WERI-Rb-1 (cell line): ENCODE measurements around the gene NKX2-3.

Experiments used
- DNase-seq: peaks from one replicate; pipeline ENCODE4 v3.0.0-alpha.2; 2020
- H3K27ac ChIP-seq: fragments of 250-450 bp; sonication (Bioruptor Pico); 2 replicates; pipeline ENCODE4 v1.5.1; 2020; ENCODE audit warnings: mild to moderate bottlenecking, moderate library complexity
- H3K27me3 ChIP-seq: fragments of 250-450 bp; sonication (Bioruptor Pico); 2 replicates; pipeline ENCODE4 v1.5.1; 2021; ENCODE audit warnings: mild to moderate bottlenecking, low read depth, moderate library complexity; ENCODE audit not compliant: insufficient read depth, severe bottlenecking
- H3K36me3 ChIP-seq: fragments of 250-450 bp; sonication (Bioruptor Pico); 2 replicates; pipeline ENCODE4 v1.5.1; 2020; ENCODE audit warnings: mild to moderate bottlenecking, moderate library complexity
- H3K4me3 ChIP-seq: 2 replicates; pipeline ENCODE4 v1.5.1; 2011; ENCODE audit warnings: low read depth, mild to moderate bottlenecking, control low read depth, low read length
- H3K9me3 ChIP-seq: fragments of 250-450 bp; sonication (Bioruptor Pico); 2 replicates; pipeline ENCODE4 v1.5.1; 2021; ENCODE audit warnings: mild to moderate bottlenecking, moderate library complexity; ENCODE audit not compliant: severe bottlenecking
- TF ChIP-seq, protein P1 (sequence below): IDR thresholded peaks from 2 replicates; pipeline ENCODE4 v1.5.1; 2011; ENCODE audit warnings: low read depth, mild to moderate bottlenecking, control low read depth, inconsistent platforms, low read length

NKX2-3 gene

DNA sequence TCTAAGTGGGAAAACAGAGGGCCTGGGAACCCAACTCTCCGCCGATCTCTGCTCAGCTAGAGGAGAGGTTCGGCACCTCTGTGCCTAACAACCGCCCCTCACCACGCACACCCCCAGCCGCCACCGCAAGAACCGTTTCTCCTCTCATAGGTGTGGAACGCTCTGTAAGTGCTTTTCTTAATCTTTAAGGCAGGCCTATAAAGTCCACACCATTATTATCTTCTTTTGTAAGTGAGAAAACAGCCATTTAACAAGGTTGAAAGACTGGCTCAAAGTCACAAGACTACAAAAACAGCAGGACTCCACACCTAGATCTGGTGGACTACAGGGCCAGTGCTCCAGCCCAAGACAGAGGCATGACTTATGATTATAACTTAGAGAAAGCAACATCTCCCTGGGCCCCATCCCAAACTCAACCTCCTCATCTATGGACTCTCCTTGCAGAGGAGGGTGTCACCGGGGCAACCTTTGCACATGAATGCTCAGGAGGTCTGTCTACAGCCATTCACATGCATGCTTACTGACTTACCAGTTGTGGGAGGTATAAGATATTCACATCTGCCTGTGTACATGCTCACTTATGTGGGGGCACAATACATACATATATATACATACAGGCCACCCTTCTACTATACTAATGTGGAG is 7.9 kb upstream of the NKX2-3 start:
- no peaks in the 10 kb centered on the region for H3K9me3 ChIP-seq
- TF ChIP-seq, protein P1, sequence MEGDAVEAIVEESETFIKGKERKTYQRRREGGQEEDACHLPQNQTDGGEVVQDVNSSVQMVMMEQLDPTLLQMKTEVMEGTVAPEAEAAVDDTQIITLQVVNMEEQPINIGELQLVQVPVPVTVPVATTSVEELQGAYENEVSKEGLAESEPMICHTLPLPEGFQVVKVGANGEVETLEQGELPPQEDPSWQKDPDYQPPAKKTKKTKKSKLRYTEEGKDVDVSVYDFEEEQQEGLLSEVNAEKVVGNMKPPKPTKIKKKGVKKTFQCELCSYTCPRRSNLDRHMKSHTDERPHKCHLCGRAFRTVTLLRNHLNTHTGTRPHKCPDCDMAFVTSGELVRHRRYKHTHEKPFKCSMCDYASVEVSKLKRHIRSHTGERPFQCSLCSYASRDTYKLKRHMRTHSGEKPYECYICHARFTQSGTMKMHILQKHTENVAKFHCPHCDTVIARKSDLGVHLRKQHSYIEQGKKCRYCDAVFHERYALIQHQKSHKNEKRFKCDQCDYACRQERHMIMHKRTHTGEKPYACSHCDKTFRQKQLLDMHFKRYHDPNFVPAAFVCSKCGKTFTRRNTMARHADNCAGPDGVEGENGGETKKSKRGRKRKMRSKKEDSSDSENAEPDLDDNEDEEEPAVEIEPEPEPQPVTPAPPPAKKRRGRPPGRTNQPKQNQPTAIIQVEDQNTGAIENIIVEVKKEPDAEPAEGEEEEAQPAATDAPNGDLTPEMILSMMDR = no peak
- H3K36me3 ChIP-seq = no peaks in the 10 kb centered on the region
- no peak overlapping the region for H3K4me3 ChIP-seq
- no peaks in the 10 kb centered on the region for H3K27me3 ChIP-seq
- no peak overlapping the region for H3K27ac ChIP-seq
- DNase-seq = no peak

DNA sequence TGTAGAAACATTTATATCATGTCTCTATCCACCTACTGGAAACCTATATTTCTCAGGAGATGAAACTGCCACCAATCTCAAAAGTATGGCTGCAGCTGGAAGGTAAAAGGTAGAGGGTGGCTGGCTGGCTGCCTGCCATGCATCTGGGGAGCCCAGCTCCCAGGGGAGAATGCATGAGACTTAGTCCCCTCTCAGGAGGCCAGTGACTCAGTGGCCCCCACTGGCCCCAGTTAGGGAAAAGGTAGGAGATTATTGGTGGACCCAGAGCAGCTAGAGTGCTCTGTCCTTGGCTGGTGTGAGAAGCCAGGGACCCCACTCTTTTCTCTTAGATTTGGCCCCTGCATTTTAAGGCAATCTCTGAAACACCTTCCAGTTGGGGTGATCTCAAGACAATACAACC is 6.8 kb upstream of the NKX2-3 start:
- H3K9me3 ChIP-seq = no peaks in the 10 kb centered on the region
- DNase-seq = no peak
- no peaks in the 10 kb centered on the region for H3K36me3 ChIP-seq
- no peak overlapping the region for H3K27ac ChIP-seq
- TF ChIP-seq, protein P1 = no peak
- no peak overlapping the region for H3K4me3 ChIP-seq
- no peaks in the 10 kb centered on the region for H3K27me3 ChIP-seq

DNA sequence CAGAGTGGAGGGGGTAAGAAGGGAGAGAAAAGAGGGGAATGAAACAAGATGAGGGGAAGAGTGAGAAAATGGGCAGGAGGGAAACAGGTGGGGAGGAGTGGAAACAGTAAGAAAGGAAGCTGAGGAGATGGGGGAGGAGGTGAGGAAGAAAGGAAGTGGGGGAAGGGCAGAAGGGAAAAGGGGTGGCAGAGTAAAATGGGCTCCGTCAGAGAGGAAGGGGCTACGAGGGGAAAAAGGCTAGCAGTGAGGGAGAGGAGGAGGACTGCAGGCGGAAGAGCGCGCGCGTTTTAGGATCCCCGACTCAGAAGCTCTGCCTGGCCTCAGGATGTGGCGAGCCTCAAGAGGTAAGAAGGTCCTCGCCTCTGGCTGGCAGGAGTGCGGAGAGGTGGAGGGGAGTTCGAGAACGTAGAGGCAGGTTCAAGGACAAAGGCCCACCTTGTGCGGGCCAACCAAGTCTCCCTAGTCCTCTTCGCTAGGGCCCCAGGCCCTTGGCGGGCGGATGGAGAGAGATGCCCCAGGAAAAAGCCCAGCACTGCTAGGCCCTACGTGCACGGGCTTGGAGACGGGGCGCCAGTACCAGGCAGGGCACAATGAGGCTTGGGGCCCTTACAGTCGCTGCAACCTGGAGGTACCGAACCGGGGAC is 5.8 kb upstream of the NKX2-3 start:
- Histone ChIP-seq H3K36me3 (no peaks in the 10 kb centered on the region), H3K9me3 (no peaks in the 10 kb centered on the region), H3K27me3 (no peaks in the 10 kb centered on the region), H3K4me3 (no peak overlapping the region), H3K27ac (no peak overlapping the region)
- no peak for DNase-seq
- TF ChIP-seq, protein P1 = no peak

DNA sequence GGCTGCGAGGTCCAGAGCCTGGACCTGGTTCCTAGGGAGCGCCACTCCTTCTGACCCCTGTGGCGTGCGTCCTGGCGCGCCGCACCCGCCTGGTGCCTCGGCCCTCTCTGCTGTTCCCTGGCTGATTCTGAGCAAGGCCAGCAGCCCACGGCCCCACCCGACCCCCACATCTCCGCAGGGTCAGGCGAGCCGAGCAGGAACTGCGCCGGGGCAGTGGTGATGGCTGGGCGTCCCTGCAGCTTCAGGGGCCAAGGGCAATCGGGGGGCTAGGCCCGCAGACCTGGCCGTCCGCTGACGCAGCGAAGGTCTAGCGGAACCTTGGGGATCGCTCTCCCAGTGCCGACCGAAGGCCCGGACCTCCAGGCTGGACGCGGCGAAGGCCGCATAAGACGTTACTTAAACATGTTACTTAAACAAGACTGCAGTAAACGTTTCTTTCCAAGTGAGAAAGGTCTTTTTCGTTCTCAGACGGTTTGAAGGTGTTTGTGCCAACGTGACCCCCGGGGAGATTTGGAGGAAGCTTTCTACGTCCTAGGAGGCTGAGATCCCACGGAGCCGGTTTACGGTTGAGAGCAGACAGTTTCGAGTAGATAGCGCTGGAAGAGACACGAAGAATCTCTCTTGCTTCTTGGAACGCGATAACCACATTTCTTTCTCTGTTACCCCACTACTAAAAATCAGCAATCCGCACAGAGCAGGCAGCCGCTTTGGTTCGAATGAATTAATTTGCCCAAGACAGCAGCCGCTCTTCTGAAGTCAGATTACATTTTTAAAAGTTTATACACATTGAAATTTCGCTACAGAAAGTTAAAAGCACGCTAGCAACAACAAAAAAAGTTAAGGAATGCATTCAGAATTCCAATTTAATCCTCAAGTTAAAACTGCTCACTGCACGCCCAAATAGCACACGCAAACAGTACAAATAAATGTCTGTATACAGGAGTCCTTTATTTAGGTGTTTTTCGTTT is 4.9 kb upstream of the NKX2-3 start:
- TF ChIP-seq, protein P1 = no peak
- Histone ChIP-seq H3K27ac (no peak overlapping the region), H3K27me3 (no peaks in the 10 kb centered on the region), H3K36me3 (no peaks in the 10 kb centered on the region), H3K4me3 (no peak overlapping the region), H3K9me3 (no peaks in the 10 kb centered on the region)
- DNase-seq = no peak

DNA sequence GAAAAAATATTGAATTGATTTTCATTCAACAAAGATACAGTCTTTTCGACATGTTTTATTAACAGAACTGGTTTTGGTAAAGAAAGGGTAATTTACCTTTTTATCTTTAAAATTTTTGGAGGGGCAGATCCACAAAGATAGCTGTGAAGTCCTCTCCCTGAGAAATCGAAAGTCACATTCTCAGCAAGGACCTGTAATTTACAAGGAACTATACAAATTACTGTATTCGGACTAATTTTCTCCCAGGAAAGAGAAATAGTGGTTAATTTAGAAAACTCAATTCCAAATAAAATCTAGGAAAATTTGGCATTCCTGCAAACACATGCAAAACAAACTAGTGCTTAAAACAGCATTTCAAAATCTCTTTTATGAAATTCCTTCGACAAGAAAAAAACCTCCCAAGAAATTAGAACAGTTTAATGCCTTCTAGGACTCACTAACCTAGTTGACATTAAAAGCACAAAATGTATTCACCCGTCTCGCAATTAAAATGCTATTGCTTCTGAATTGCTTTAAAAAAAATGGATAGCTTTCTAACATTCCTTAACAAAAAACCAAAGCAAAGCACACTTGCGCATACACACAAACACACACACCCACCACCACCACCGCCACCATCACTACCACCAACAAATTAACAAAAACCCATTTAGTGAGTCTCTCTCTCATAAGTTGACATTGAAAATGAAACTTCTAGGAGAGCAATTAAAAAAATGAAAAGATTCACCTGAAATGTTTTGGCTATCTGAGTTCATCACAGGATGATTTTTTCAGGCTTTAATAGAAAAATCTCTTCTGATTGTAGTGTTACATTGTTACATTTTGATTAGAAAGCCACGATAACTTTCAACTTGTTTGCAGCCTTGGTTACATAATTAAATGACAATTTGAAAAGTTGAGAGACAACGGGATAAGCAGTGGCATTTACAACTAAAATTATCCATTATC is 4.0 kb upstream of the NKX2-3 start:
- Histone ChIP-seq H3K36me3 (no peaks in the 10 kb centered on the region), H3K27ac (no peak overlapping the region), H3K4me3 (no peak overlapping the region), H3K9me3 (no peaks in the 10 kb centered on the region), H3K27me3 (no peaks in the 10 kb centered on the region)
- no peak for DNase-seq
- TF ChIP-seq, protein P1 = no peak
